AML-193 (cell line): Measurements from ENCODE around the gene CCDC121.

Experiments used
- DNase-seq, 2 experiments: peaks; one replicate each; lab custom pipeline; 2025; lab: John Stamatoyannopoulos, UW

The CCDC121 gene, protein sequence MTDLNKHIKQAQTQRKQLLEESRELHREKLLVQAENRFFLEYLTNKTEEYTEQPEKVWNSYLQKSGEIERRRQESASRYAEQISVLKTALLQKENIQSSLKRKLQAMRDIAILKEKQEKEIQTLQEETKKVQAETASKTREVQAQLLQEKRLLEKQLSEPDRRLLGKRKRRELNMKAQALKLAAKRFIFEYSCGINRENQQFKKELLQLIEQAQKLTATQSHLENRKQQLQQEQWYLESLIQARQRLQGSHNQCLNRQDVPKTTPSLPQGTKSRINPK

DNA sequence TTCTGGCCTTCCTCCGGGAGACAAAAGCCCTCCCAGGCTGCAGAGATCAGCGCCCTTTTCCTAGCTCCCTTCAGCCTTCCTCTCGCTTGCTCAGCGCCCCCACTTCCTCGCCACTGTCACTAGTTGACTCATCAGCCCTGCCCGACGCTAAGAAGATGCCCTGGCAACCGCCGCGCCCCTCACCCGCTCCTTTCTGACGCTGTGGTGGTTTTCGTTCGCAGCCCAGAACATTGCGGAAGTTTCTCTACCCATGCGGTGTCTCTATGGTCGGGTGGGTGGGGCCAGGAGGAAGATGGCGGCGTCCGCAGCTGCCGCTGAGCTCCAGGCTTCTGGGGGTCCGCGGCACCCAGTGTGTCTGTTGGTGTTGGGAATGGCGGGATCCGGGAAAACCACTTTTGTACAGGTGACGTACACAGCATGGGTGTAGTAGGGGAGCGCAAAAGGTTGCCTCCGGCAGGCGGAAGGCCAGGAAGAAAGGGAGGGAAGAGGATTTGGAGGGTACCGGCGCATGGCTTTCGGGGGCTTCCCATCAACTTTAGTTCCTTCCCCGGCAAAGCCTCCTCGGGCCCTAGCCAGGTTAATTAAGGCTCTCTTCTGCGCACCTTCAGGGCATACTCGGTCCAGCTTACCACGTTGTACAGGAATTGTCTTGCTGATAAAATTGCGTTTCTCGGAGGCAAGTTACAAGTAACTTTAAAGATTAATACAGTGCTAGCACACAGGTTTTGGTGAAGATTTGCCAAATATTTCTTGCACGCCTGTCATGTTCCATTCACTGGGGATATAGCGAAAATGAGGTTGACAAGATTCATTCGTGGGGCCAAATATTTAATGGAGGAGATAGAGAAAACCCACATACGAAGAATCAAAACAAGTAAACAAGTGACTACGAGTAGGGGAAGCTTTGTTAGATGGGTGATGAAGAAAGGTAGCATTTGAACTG, at the start of gene CCDC121, which contains the start of gene GPN1:
Gene CCDC121 (minus strand): TSS at position 246 of the 943 bp plus-strand sequence. CDS start 1,213 bp downstream, outside the sequence.
Gene GPN1 (plus strand): TSS at position 284 of the 943 bp plus-strand sequence. CDS start 9 bp downstream, at position 293.
- DNase-seq, result peak; percentile 95 to 97

DNA sequence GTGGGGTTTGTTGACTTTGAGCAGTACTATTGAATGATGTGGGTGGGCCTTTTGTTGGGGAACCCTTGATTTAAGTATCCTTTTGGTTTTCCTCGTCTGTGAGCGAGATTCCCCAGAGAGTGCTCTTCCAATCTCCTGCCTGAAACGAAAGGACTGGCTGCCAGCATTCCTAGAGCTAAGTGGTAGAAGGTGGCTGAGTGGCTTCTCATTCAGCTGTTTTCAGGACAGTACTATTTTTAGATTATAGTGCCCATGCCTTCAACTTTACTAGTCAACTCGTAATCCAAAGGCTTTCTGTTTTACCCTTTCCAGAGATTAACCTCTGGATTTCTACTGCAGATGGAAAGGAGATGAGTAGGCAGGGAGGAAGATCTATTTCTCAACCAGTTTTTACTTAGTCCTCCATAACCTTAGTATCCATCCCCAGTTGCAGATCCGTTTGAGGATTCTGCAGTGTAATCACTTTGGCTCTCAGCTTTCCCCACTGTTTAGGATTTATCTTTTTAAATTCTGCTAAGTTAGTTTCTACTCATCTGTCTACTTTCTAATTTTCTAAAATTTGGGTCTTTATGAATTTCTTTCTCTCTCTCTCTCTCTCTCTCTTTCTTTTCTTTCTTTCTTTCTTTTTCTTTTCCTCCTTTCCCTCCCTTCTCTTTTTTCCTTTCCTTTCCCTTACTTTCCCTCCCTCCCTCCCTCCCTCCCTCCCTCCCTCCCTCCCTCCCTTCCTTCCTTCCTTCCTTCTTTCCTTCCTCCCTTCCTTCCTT, 44.1 kb upstream of the CCDC121 start:
- DNase-seq, result no peak

DNA sequence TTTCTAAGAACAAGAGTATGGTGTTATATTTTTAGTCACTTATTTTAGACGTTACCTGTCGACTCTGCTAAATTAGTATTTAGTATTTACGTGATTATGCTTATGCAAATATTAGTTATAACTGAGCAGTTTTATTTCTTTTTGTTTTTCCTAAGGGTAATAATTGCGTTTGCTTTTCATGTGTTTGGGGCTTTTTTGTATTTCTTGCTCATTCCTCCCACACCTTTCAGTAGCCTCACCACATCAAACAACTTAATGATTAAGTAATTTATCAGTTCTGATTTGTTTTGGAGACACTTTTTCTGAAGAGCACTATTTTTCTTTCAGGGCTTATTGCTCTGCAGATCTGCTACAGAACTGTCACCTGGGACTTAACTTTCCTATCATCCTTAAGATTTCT, 42.4 kb upstream of the CCDC121 start:
- no peak for DNase-seq

DNA sequence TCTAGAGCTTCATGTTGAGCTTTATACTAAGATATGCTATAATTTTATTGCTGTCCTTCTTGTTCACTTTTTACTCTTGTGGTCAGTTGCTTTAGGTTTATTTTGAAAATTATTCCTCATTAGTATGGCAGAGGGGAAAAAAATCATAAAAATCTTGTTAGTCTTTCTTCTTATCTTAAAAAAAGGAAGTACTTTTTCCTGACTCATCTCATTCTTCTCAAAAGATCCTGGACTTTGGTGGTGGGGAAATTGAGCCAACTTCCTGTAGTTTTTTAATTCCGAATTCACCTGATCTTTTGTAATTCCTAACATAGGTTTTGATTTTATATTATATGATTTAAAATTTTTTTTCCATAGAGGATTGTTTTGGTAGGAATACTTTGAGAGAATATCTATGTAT, 38.6 kb upstream of the CCDC121 start:
- peak; percentile 13 to 26 for DNase-seq

DNA sequence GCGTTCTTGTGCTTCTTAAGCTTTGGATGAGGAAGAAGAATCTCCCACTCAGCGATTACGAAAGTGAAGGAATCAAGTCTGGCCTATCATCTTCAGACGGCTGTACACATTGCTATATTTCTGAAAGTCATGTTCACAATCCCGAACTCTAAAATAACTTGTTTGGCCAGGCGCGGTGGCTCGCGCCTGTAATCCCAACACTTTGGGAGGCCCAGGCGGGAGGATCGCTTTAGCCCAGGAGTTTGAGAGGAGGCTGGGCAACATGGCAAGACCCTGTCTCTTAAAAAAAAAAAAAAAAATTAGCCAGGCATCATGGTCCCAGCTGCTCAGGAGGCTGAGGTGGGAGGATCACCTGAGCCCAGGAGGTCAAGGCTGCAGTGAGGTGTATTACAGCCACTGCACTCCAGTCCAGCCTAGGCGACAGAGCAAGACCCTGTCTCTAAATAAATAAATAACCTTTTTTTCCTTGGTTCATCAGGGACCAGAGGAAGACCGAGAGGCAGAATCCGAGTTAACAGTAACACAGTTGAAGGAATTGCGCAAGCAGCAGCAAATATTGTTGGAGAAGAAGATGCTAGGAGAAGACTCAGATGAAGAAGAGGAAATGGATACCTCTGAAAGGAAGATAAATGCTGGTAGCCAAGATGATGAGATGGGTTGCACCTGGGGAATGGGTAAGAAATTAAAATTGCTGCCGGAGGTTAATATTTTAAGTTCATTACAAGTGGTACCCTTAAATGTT, 36.0 kb upstream of the CCDC121 start:
- DNase-seq, result no peak

DNA sequence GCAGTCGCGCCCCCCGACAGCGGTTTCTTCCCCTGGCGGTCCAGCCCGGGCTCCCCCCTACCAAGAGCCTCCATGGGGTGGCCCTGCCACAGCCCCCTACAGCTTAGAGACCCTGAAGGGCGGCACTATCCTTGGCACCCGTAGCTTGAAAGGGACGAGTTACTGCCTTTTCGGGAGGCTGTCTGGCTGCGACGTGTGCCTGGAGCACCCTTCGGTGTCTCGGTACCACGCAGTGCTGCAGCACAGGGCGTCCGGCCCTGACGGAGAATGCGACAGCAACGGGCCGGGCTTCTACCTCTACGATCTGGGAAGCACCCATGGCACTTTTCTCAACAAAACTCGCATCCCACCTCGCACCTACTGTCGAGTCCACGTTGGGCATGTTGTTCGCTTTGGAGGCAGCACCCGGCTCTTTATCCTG, 35.4 kb upstream of the CCDC121 start:
- no peak for DNase-seq

DNA sequence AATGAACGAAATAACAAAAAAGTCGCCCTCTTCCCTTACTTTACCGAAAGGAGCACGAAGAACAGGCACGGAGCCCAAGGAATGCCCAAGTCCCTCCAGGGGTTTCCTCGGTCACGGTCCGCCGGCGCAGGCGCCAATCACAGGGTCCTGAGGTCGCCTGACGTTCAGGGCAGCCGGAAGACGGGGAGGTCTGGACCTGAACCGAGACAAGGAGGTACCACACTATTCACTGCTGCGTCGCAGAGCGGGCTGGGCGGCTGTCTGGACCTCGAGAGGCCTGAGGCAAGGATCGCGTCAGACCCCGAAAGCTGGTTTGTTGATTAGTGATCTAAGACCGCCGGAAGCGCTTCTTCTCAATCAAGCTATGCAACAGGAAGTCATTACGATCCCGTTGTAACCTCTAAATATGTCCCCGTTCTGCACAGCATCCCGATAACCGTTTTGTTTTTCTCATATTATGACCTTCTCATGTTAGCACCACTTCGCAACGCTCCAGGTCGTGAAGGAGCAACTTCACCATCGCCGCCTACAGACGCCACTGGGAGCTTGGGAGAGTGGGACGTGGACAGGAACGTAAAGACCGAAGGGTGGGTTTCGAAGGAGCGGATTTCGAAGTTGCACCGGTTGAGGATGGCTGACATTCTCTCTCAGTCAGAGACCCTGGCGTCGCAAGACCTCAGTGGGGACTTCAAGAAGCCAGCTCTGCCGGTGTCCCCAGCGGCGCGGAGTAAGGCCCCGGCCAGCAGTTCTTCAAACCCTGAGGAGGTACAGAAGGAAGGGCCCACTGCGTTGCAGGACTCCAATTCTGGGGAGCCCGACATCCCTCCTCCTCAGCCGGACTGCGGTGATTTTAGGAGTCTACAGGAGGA, 34.7 kb upstream of the CCDC121 start, which contains the start of the genes SLC4A1AP and SUPT7L:
Gene SLC4A1AP (plus strand): TSS at position 605 of the 869 bp plus-strand sequence. CDS start 26 bp downstream, at position 631.
Gene SUPT7L (minus strand): TSS at position 330 of the 869 bp plus-strand sequence. CDS start 1,422 bp downstream, outside the sequence.
- DNase-seq, result peak; percentile 67 to 72

DNA sequence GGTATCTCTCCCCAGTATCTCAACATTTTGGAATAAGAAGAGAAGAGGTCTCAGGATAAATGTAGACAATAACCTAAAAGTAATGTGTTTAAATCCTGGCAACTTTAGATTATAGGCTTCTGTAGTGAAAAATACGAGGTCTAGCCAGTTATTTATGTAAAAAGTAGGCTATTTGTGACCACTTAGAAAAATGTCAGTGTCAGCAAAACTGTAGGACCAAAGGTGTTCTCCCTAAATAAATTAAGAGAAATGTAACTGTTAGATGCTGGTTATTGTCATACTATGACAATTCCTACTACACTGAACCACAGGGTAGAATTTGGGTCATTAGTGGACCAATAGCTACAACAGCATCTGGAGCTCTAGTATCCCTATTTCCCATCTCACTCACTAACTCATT, 32.6 kb upstream of the CCDC121 start:
- DNase-seq, result no peak

DNA sequence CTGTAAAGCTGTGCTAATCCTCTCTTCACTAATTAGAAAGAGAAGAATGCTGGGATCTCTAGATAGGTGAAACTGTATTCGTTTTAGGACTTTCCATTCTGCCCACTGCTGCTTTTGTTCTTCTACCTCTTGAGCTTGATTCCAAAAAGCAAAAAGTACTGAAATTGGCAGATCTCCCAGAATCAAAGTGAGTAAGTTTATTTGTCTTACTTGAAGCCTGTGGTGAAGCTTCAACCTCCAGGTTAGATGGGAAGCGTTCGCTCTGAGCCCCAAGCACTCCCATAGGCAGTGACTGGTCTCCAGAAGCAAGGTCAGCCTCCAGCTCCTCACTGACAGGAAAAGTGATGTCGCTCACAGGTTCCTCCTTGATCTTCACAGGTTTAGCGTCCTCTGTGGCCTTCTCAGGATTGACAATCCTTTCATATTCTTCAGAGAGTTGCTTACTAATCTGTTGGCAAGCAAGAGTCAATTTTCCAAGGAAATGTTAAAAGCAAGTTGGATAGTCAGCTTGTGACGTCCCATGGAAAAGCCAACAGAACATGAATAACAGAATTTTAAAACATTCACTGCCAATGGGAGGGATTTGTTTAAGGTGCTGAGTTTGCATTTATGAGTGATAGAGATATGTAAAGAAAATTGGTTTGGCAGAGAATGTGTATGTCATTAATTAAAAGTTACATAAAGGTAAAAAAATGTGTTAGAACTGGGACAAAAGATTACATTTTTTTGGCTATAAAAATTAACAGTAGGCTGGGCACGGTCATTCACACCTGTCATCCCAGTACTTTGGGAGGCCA, 26.5 kb upstream of the CCDC121 start:
- DNase-seq, result no peak

DNA sequence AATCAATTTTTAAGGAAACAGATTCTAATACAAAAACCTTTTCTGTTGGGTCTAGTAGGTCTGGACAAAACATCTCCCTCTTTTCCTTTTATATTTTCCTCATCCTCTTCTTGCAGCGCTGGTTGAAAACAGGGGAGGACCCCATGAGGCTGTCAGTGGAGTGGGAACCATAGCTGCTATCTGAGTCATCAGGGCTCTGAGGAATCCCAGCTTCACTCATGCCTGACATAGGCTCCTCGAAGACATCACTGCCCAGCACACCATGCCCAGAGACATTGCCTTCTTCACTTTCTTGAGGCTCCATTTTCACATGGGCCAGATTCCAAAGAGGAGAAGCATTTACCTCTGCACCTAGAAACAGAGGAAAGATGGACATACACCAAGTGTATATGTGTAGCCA, 24.6 kb upstream of the CCDC121 start:
- DNase-seq, result no peak

DNA sequence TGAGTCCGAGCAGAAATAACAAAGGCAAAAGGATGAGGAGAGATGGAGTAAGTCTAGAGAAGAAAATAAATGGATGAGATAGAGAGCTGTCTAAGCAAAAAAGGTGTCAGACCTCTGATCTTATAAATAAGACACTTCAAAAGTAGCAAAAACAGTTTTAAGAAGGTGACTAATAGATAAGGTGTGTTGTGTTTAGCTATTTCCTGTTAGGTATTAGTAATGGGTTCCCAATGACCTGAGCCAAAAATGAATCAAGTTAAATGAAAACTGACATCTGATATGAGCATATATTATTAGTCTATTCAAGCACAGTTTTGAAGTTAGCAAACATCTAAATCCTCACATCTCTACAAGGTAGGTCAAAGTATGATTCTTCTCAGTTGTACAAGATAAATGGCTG, 24.0 kb upstream of the CCDC121 start:
- no peak for DNase-seq

DNA sequence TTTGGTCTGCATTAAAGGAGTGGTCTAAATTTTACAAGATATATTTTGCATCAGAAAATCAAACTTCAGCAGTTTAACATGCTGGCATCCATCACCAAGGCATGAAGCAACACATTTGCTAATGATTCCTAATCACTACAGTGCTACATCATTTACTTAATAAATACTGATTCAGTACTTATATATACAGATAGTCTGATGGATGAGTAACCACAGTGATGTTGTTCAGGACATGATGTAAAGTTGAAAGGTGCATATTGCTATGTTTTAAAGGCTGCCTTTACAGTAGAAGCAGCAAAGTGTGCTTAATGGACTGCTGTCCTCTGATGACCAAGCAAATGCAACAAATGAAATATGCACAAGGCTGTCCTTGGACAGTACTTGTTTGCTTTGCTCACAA, 23.5 kb upstream of the CCDC121 start:
- no peak for DNase-seq

DNA sequence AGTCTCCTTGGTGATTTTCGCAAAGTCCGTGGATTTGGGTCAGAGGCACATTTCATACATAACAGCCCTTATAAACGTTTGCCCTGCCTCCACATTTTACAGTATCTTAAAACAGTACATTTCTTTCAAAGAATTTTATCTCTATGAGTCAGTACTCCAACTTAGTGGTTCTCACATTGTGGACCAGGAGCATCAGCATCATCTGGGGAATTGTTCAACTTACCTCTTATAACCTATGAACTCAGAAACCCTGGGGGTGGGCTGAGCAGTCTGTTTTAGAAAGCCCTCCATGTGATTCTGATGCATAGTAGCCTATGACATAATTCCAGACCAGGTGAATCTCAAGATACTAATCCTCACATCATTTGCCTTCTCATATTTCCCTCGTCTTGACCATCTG, 22.2 kb upstream of the CCDC121 start:
- no peak for DNase-seq

DNA sequence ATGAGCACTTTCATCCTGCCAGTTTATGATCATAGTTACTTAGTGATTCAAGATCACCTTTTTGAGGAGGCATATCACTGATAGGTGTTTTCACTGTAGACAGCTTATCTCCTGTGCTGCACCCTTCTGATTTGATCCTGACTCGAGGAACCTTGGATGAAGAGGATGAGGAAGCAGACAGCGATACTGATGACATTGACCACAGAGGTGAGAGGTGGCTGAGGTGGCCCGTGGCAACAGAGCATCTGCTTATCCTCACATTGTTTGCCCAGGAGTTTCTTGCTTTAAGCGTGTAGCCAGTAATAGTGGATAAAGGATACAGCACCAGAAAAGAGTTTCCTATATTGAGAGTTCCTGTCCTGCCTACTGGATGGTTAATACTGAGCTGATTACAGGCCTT, 18.9 kb upstream of the CCDC121 start:
- no peak for DNase-seq

DNA sequence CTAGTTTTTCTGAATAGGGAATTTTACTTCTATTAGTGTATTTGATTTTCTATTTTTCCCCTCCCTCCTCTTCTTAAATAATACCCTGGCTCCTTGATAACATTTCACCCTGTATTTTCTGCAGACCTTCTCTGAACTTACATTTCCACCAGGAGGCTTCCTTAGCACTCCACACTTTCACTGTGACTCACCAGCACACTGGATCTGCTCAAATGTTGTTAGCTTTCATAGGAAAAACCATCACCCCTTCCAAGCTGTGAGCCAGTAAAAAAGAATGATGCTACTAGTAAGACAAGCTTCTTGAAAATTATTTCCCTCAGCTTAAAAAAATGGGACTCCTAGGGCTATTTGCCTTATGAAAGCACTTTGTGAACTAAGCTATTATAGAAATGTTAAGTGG, 18.5 kb upstream of the CCDC121 start:
- DNase-seq, result no peak

DNA sequence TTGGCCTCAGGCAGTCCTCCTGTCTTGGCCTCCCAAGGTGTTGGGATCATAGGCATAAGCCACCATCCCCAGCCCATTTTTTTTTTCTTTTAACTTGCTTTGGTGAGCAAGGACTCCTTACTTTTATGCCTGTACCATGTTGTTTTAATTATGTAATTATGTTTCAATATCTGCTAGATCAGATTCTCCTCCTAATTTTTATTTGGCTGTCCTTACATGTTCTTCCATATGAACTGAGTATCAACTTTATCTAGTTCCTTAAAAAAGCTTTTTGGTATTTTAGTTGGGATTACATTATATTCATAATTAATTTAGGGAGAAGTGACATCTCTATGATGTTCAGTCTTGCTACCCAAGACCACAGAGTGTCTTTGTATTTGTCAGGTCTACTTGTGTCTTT, 16.4 kb upstream of the CCDC121 start:
- no peak for DNase-seq

DNA sequence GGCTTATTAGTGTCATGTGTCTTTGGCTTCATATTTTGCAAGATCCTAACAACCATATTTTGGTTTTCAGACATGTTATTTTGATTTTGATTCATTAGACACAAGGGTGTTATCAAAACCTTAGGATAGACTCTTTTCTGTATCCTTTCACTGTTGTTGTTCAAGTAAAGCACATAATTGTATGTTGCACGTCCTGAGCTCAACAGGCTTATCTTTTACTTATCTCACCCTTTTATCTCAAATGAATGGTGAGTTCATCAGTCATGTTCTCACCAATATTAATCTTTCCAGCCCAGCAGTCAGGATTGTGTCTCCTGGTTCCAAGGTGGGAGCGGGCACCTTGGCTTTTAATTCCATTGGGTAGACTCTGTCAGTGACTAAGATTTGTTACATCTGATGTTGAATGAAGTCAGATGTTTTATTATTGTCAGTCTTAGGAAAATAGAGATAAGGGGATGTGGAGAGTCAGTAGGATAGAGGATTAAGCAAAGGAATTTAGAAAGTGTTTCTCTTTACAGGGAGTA, 12.0 kb upstream of the CCDC121 start:
- no peak for DNase-seq

DNA sequence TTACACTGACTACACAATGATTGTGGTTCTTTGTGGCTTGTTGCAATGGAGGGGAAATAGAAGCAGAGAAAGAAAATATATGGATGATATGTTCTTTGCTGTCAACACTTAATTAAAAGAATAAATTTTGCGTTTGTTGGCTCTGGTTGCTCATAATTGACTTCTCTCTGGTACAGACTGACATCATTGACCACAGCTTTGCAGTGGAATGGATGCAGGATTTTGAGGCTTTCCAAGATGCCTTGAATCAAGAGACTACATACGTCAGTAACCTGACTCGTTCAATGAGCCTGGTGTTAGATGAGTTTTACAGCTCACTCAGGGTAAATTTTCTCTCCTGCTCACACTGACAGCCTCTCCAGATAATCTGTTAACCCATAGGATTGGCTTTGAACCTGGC, 9.9 kb upstream of the CCDC121 start:
- no peak for DNase-seq

DNA sequence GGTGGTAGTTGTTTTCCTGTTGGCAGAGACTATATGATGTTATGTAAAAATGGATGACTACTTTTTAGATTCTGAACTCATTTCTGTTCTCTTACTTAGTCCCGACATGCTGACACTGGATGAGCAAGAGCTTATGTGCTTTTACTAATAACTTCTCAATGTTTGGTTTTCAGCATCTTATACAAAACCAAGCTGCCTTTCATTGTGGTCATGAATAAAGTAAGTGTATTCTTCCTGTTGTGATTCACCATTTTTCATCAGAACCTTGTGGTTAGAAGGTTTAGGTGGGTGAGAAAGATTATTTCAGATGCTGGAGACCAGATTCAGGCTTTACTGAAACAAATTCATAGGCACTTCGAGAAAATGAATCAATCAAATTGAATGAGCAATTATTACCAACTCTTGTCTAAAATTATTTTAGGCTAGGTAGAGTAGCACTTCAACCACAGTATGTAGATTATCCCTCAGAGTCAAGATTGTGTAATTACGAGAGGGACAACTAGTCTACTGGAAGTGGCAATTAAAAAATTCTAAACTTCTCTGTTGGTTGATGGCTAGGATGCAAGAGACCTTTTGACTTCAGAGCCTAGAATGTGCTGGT, 9.3 kb upstream of the CCDC121 start:
- no peak for DNase-seq
